ENCODE measurements around the gene LRMDA. TPM values are rescaled to one million over a fixed set of nuclear protein-coding genes. Genes with fewer than 3 reads are reported as not detected.
A peak's percentile ranks its signal among the peaks of the same experiment; 100 is the strongest.

Gene LRMDA
- total RNA-seq, 1 donor from 2014 or later = 22.3 TPM

GRCh38 chr10:76305930-76306615 is 874.6 kb downstream of the LRMDA start:
- DNase-seq (ENCODE audit: missing footprints) (no peak), ATAC-seq (no peak)
- intact Hi-C loops (cut with DNase I) = no loop called here

GRCh38 chr10:76306856-76307255 is 875.4 kb downstream of the LRMDA start:
- DNase-seq (ENCODE audit: missing footprints) = peak; percentile 20
- intact Hi-C loops (cut with DNase I) = no loop called here

GRCh38 chr10:76309070-76309469 is 877.6 kb downstream of the LRMDA start:
- no peak for ATAC-seq
- intact Hi-C loops (cut with DNase I) = no loop called here
- no peak for DNase-seq (ENCODE audit: missing footprints)

More at GRCh38 chr10:76306856-76307255, 875.4 kb downstream of the LRMDA start:
- ATAC-seq = no peak

- intact Hi-C loops (cut with DNase I) = no loop called here
- ATAC-seq (no peak), DNase-seq (ENCODE audit: missing footprints) (no peak)
These were observed 878.5 kb downstream of the LRMDA start for GRCh38 chr10:76309741-76310587.

GRCh38 chr10:76310588-76311080 is 879.2 kb downstream of the LRMDA start:
- no peak for DNase-seq (ENCODE audit: missing footprints)
- ATAC-seq = no peak
- intact Hi-C loops (cut with DNase I) = no loop called here

- ATAC-seq = peak; percentile 89
- intact Hi-C loops (cut with DNase I) = no loop called here
- peak; percentile 53 for DNase-seq (ENCODE audit: missing footprints)
These were observed 880.6 kb downstream of the LRMDA start for GRCh38 chr10:76311752-76312636.

GRCh38 chr10:76315240-76315639 is 883.8 kb downstream of the LRMDA start:
- ATAC-seq = no peak
- DNase-seq (ENCODE audit: missing footprints) = peak; percentile 32
- intact Hi-C loops (cut with DNase I) = no loop called here

- ATAC-seq (no peak), DNase-seq (ENCODE audit: missing footprints) (no peak)
- intact Hi-C loops (cut with DNase I) = no loop called here
These were observed 884.8 kb downstream of the LRMDA start for GRCh38 chr10:76316234-76316633.

- intact Hi-C loops (cut with DNase I) = no loop called here
- ATAC-seq = no peak
- DNase-seq (ENCODE audit: missing footprints) = no peak
These were observed 885.7 kb downstream of the LRMDA start for GRCh38 chr10:76317078-76317477.

GRCh38 chr10:76318211-76318610 is 886.8 kb downstream of the LRMDA start:
- DNase-seq (ENCODE audit: missing footprints) (peak; percentile 33), ATAC-seq (no peak)
- intact Hi-C loops (cut with DNase I) = no loop called here

- DNase-seq (ENCODE audit: missing footprints) (no peak), ATAC-seq (no peak)
- intact Hi-C loops (cut with DNase I) = no loop called here
These were observed 888.2 kb downstream of the LRMDA start for GRCh38 chr10:76319661-76320060.

GRCh38 chr10:76324283-76324682 is 892.9 kb downstream of the LRMDA start:
- intact Hi-C loops (cut with DNase I) = no loop called here
- peak; percentile 97 for ATAC-seq
- peak; percentile 73 for DNase-seq (ENCODE audit: missing footprints)

GRCh38 chr10:76327441-76327840 is 896.0 kb downstream of the LRMDA start:
- ATAC-seq (no peak), DNase-seq (ENCODE audit: missing footprints) (no peak)
- intact Hi-C loops (cut with DNase I) = no loop called here

GRCh38 chr10:76328348-76328747 is 896.9 kb downstream of the LRMDA start:
- intact Hi-C loops (cut with DNase I) = no loop called here
- no peak for DNase-seq (ENCODE audit: missing footprints)
- ATAC-seq = no peak

- intact Hi-C loops (cut with DNase I) = loop anchor here (5.0 kb wide), 1 partner anchor 102 kb away; no protein-coding TSS in a partner anchor
- no peak for DNase-seq (ENCODE audit: missing footprints)
- no peak for ATAC-seq
These were observed 898.6 kb downstream of the LRMDA start for GRCh38 chr10:76329891-76330575.

- intact Hi-C loops (cut with DNase I) = loop anchor here (5.0 kb wide), 1 partner anchor 101 kb away; no protein-coding TSS in a partner anchor
- DNase-seq (ENCODE audit: missing footprints) (no peak), ATAC-seq (no peak)
These were observed 900.3 kb downstream of the LRMDA start for GRCh38 chr10:76331742-76332141.

- intact Hi-C loops (cut with DNase I) = loop anchor here (5.0 kb wide), 1 partner anchor 99 kb away; no protein-coding TSS in a partner anchor
- no peak for ATAC-seq
- no peak for DNase-seq (ENCODE audit: missing footprints)
These were observed 901.9 kb downstream of the LRMDA start for GRCh38 chr10:76333326-76333725.

GRCh38 chr10:76333796-76334195 is 902.4 kb downstream of the LRMDA start:
- no peak for ATAC-seq

More at GRCh38 chr10:76333796-76334195, 902.4 kb downstream of the LRMDA start:
- intact Hi-C loops (cut with DNase I) = loop anchor here (5.0 kb wide), 1 partner anchor 99 kb away; no protein-coding TSS in a partner anchor
- no peak for DNase-seq (ENCODE audit: missing footprints)
